CD4-positive, CD25-positive, alpha-beta regulatory T cell (primary cell): ENCODE measurements around the gene TSC1. TPM values are rescaled to one million over a fixed set of nuclear protein-coding genes. Genes with fewer than 3 reads are reported as not detected.

Experiments used
- ATAC-seq, 2 donors: fragments of 150-1000 bp; cut with Tn5 transposase; one replicate each; pipeline ENCODE4 v1.10.0; 2021; ENCODE audit warnings: low read depth in 2 of 2, moderate number of reproducible peaks in 2 of 2, moderate library complexity in 1 of 2
- DNase-seq, 3 donors: peaks; one replicate each; pipeline versions ENCODE4 v3.0.0 to v3.0.0-alpha.2; 2012 to 2022; ENCODE audit warnings: mixed read lengths in 1 of 3
- H3K27ac ChIP-seq: one replicate; pipeline ENCODE4 v1.7.0; 2013; ENCODE audit warnings: mild to moderate bottlenecking, low read length; ENCODE audit not compliant: insufficient read depth, poor library complexity, severe bottlenecking
- H3K27me3 ChIP-seq: one replicate; pipeline ENCODE4 v1.7.0; 2013; ENCODE audit warnings: low read length; ENCODE audit not compliant: control insufficient read depth, insufficient read depth
- H3K36me3 ChIP-seq: one replicate; pipeline ENCODE4 v1.7.0; 2013; ENCODE audit warnings: mild to moderate bottlenecking, low read length, moderate library complexity; ENCODE audit not compliant: control insufficient read depth, insufficient read depth
- H3K4me1 ChIP-seq: 2 replicates; pipeline ENCODE4 v1.7.0; 2013; ENCODE audit warnings: mild to moderate bottlenecking, low read length; ENCODE audit not compliant: insufficient read depth, control insufficient read depth, poor library complexity, severe bottlenecking
- H3K4me3 ChIP-seq: one replicate; pipeline ENCODE4 v1.7.0; 2013; ENCODE audit warnings: low read depth, mild to moderate bottlenecking, low read length, moderate library complexity
- H3K9me3 ChIP-seq, 2 experiments: 1 replicate in 1 of 2; 2 replicates in 1 of 2; pipeline ENCODE4 v1.7.0; 2013; ENCODE audit warnings: low read length in 2 of 2, mild to moderate bottlenecking in 1 of 2, moderate library complexity in 1 of 2; ENCODE audit not compliant: control insufficient read depth in 2 of 2
- H3K27ac Mint-ChIP-seq, 3 donors: one replicate each; pipeline ENCODE4 v1.8.0; 2020 to 2022; ENCODE audit warnings: mild to moderate bottlenecking in 3 of 3, mixed read lengths in 3 of 3, moderate library complexity in 2 of 3
- H3K27me3 Mint-ChIP-seq: one replicate; pipeline ENCODE4 v1.8.0; 2022; ENCODE audit warnings: mild to moderate bottlenecking, mixed read lengths
- H3K36me3 Mint-ChIP-seq: one replicate; pipeline ENCODE4 v1.8.0; 2020; ENCODE audit warnings: mixed read lengths
- H3K4me1 Mint-ChIP-seq, 4 donors: one replicate each; pipeline ENCODE4 v1.8.0; 2020 to 2022; ENCODE audit warnings: mixed read lengths in 4 of 4, mild to moderate bottlenecking in 1 of 4
- H3K4me3 Mint-ChIP-seq, 4 donors: one replicate each; pipeline ENCODE4 v1.8.0; 2020 to 2022; ENCODE audit warnings: mild to moderate bottlenecking in 4 of 4, mixed read lengths in 4 of 4, moderate library complexity in 3 of 4
- H3K9me3 Mint-ChIP-seq, 7 donors: one replicate each; pipeline ENCODE4 v1.8.0; 2020 to 2022; ENCODE audit warnings: mixed read lengths in 7 of 7, mild to moderate bottlenecking in 3 of 7, moderate library complexity in 2 of 7
- polyA plus RNA-seq, 4 donors: library from polyadenylated mRNA; unstranded; fragments of 300-500 nt; fragmentation: Illumina TruSeq; gene quantifications; one replicate each; pipeline ENCODE4 v1.2.3, GENCODE V29; 2021
- total RNA-seq: library from RNA; stranded (reverse); gene quantifications from one replicate; pipeline ENCODE4 v1.2.3, GENCODE V29; 2022

TSC1 gene
- total and polyA plus RNA-seq, 5 donors from 2014 or later: 8.7 to 63.0 (median 11.7) TPM

- Mint-ChIP-seq H3K27me3 (peaks cover 14% of the 10 kb centered on the region), H3K9me3 (no peaks in the 10 kb centered on the region), H3K4me1 (no peaks in the 10 kb centered on the region), H3K27ac (no peak overlapping the region), H3K36me3 (no peaks in the 10 kb centered on the region), H3K4me3 (no peak overlapping the region)
- Histone ChIP-seq H3K36me3 (no peaks in the 10 kb centered on the region), H3K4me3 (no peak overlapping the region), H3K27ac (no peak overlapping the region), H3K4me1 (no peaks in the 10 kb centered on the region), H3K27me3 (no peaks in the 10 kb centered on the region), H3K9me3 (no peaks in the 10 kb centered on the region)
- DNase-seq (no peak), ATAC-seq (no peak)
Observed at GRCh38 chr9:132861666-132862065, 82.8 kb downstream of the TSC1 start.

GRCh38 chr9:132858751-132859150 is 85.7 kb downstream of the TSC1 start:
- Histone ChIP-seq H3K27ac (no peak overlapping the region), H3K4me3 (no peak overlapping the region), H3K4me1 (no peaks in the 10 kb centered on the region), H3K36me3 (no peaks in the 10 kb centered on the region), H3K9me3 (no peaks in the 10 kb centered on the region), H3K27me3 (no peaks in the 10 kb centered on the region)
- no peak for ATAC-seq
- Mint-ChIP-seq H3K9me3 (no peaks in the 10 kb centered on the region), H3K36me3 (no peaks in the 10 kb centered on the region), H3K4me3 (no peak overlapping the region), H3K27ac (no peak overlapping the region), H3K4me1 (peaks cover 0 to 8% (median 0%) of the 10 kb centered on the region in 4 donors), H3K27me3 (peaks cover 10% of the 10 kb centered on the region)
- no peak for DNase-seq

GRCh38 chr9:132857616-132858342 is 86.6 kb downstream of the TSC1 start:
- Histone ChIP-seq H3K4me3 (no peak overlapping the region), H3K9me3 (no peaks in the 10 kb centered on the region), H3K27me3 (no peaks in the 10 kb centered on the region), H3K27ac (no peak overlapping the region), H3K36me3 (no peaks in the 10 kb centered on the region), H3K4me1 (no peaks in the 10 kb centered on the region)
- DNase-seq: no peak
- ATAC-seq: no peak
- Mint-ChIP-seq H3K4me1 (peaks cover 0 to 8% (median 0%) of the 10 kb centered on the region in 4 donors), H3K9me3 (no peaks in the 10 kb centered on the region), H3K4me3 (no peak overlapping the region), H3K27me3 (peaks cover 13% of the 10 kb centered on the region), H3K27ac (no peak overlapping the region), H3K36me3 (no peaks in the 10 kb centered on the region)

GRCh38 chr9:132857031-132857430 is 87.4 kb downstream of the TSC1 start:
- H3K27me3 ChIP-seq: no peaks in the 10 kb centered on the region
- H3K27me3 Mint-ChIP-seq: peaks cover 15% of the 10 kb centered on the region
- no peaks in the 10 kb centered on the region for H3K9me3 ChIP-seq
- H3K4me1 ChIP-seq: no peaks in the 10 kb centered on the region
- no peaks in the 10 kb centered on the region for H3K36me3 Mint-ChIP-seq
- ATAC-seq (no peak), DNase-seq (no peak)
- no peaks in the 10 kb centered on the region for H3K9me3 Mint-ChIP-seq
- H3K4me3 ChIP-seq: no peak overlapping the region
- peaks cover 0 to 8% (median 0%) of the 10 kb centered on the region in 4 donors for H3K4me1 Mint-ChIP-seq
- no peak overlapping the region for H3K27ac Mint-ChIP-seq
- no peak overlapping the region for H3K27ac ChIP-seq
- no peaks in the 10 kb centered on the region for H3K36me3 ChIP-seq
- no peak overlapping the region for H3K4me3 Mint-ChIP-seq

GRCh38 chr9:132855904-132856303 is 88.5 kb downstream of the TSC1 start:
- Histone ChIP-seq H3K27me3 (no peaks in the 10 kb centered on the region), H3K9me3 (no peaks in the 10 kb centered on the region), H3K27ac (no peak overlapping the region), H3K4me1 (peaks cover 1% of the 10 kb centered on the region), H3K4me3 (no peak overlapping the region), H3K36me3 (no peaks in the 10 kb centered on the region)
- H3K4me3 Mint-ChIP-seq: no peak overlapping the region
- DNase-seq (no peak), ATAC-seq (no peak)
- H3K9me3 Mint-ChIP-seq: no peaks in the 10 kb centered on the region
- peaks cover 0 to 13% (median under 1%) of the 10 kb centered on the region in 4 donors for H3K4me1 Mint-ChIP-seq
- no peaks in the 10 kb centered on the region for H3K36me3 Mint-ChIP-seq
- peaks cover 15% of the 10 kb centered on the region for H3K27me3 Mint-ChIP-seq
- no peak overlapping the region for H3K27ac Mint-ChIP-seq

GRCh38 chr9:132854832-132855231 is 89.6 kb downstream of the TSC1 start:
- no peaks in the 10 kb centered on the region for H3K36me3 Mint-ChIP-seq
- Histone ChIP-seq H3K27ac (no peak overlapping the region), H3K36me3 (no peaks in the 10 kb centered on the region), H3K9me3 (no peaks in the 10 kb centered on the region), H3K27me3 (no peaks in the 10 kb centered on the region), H3K4me1 (peaks cover 3% of the 10 kb centered on the region), H3K4me3 (no peak overlapping the region)
- H3K4me3 Mint-ChIP-seq: peak overlapping the region in 1 of 4 donors; percentile 4
- H3K9me3 Mint-ChIP-seq: no peaks in the 10 kb centered on the region
- ATAC-seq (no peak), DNase-seq (no peak)
- peaks cover 12% of the 10 kb centered on the region for H3K27me3 Mint-ChIP-seq
- no peak overlapping the region for H3K27ac Mint-ChIP-seq
- H3K4me1 Mint-ChIP-seq: peaks cover 0 to 18% (median 3%) of the 10 kb centered on the region in 4 donors

- no peaks in the 10 kb centered on the region for H3K36me3 ChIP-seq
- Mint-ChIP-seq H3K27ac (no peak overlapping the region), H3K36me3 (no peaks in the 10 kb centered on the region), H3K4me1 (peaks cover 0 to 31% (median 10%) of the 10 kb centered on the region in 4 donors), H3K27me3 (peaks cover 9% of the 10 kb centered on the region), H3K4me3 (no peak overlapping the region), H3K9me3 (no peaks in the 10 kb centered on the region)
- no peaks in the 10 kb centered on the region for H3K9me3 ChIP-seq
- H3K27me3 ChIP-seq: no peaks in the 10 kb centered on the region
- DNase-seq (no peak), ATAC-seq (no peak)
- H3K4me1 ChIP-seq: peaks cover 13% of the 10 kb centered on the region
- H3K4me3 ChIP-seq: no peak overlapping the region
- no peak overlapping the region for H3K27ac ChIP-seq
Observed at GRCh38 chr9:132853482-132853881, 90.9 kb downstream of the TSC1 start.

- peak overlapping the region; percentile 60 for H3K4me3 ChIP-seq
Observed at GRCh38 chr9:132849185-132849706, 95.2 kb downstream of the TSC1 start.

More at GRCh38 chr9:132849185-132849706, 95.2 kb downstream of the TSC1 start:
- H3K4me1 Mint-ChIP-seq: peaks cover 0 to 28% (median 10%) of the 10 kb centered on the region in 4 donors
- H3K4me3 Mint-ChIP-seq: peak overlapping the region; percentile 54 to 88 (median 74)
- H3K4me1 ChIP-seq: peaks cover 13% of the 10 kb centered on the region
- ATAC-seq (peak; percentile 39 to 46), DNase-seq (peak in 2 of 3 donors; percentile 25 to 79)
- no peaks in the 10 kb centered on the region for H3K36me3 ChIP-seq
- no peaks in the 10 kb centered on the region for H3K27me3 ChIP-seq
- H3K9me3 ChIP-seq: no peaks in the 10 kb centered on the region
- H3K27me3 Mint-ChIP-seq: peaks cover 5% of the 10 kb centered on the region
- H3K9me3 Mint-ChIP-seq: no peaks in the 10 kb centered on the region
- H3K27ac ChIP-seq: peak overlapping the region; percentile 55
- peak overlapping the region; percentile 91 to 95 (median 93) for H3K27ac Mint-ChIP-seq
- no peaks in the 10 kb centered on the region for H3K36me3 Mint-ChIP-seq
